HT1080 (cell line): ENCODE measurements around the gene SUGP1. TPM values are rescaled to one million over a fixed set of nuclear protein-coding genes. Genes with fewer than 3 reads are reported as not detected.

Experiments used
- DNase-seq: peaks from one replicate; pipeline ENCODE4 v3.0.0-alpha.2; 2015; ENCODE audit warnings: low read depth
- total RNA-seq: library from RNA; depleted of rRNA; stranded (reverse); fragments of >200 nt; shearing (Covaris generic); gene quantifications from 2 replicates; pipeline ENCODE4 v1.2.3, GENCODE V29; 2014

Gene SUGP1
- total RNA-seq, 1 experiment from 2014 or later: 55.4 TPM

- DNase-seq: no peak
Measured at GRCh38 chr19:19304186-19304965, 15.9 kb downstream of the SUGP1 start.

GRCh38 chr19:19303411-19303810 is 16.9 kb downstream of the SUGP1 start:
- no peak for DNase-seq

- DNase-seq: no peak
Measured at GRCh38 chr19:19300613-19301012, 19.7 kb downstream of the SUGP1 start.

GRCh38 chr19:19297759-19298158 is 22.6 kb downstream of the SUGP1 start:
- DNase-seq: no peak

GRCh38 chr19:19296953-19297689 is 23.2 kb downstream of the SUGP1 start:
- DNase-seq: no peak

- DNase-seq: no peak
Measured at GRCh38 chr19:19294914-19295313, 25.4 kb downstream of the SUGP1 start.

GRCh38 chr19:19292607-19293006 is 27.7 kb downstream of the SUGP1 start:
- no peak for DNase-seq

GRCh38 chr19:19285686-19286085 is 34.6 kb downstream of the SUGP1 start:
- DNase-seq: no peak

- DNase-seq: no peak
Measured at GRCh38 chr19:19280561-19280960, 39.7 kb downstream of the SUGP1 start.

GRCh38 chr19:19279853-19280252 is 40.5 kb downstream of the SUGP1 start:
- no peak for DNase-seq

GRCh38 chr19:19279062-19279612 is 41.2 kb downstream of the SUGP1 start:
- no peak for DNase-seq

- DNase-seq: no peak
Measured at GRCh38 chr19:19278315-19278714, 42.0 kb downstream of the SUGP1 start.

- no peak for DNase-seq
Measured at GRCh38 chr19:19276851-19277250, 43.5 kb downstream of the SUGP1 start.

- no peak for DNase-seq
Measured at GRCh38 chr19:19276386-19276785, 43.9 kb downstream of the SUGP1 start.

GRCh38 chr19:19274716-19275565 is 45.4 kb downstream of the SUGP1 start:
- no peak for DNase-seq

GRCh38 chr19:19274146-19274545 is 46.2 kb downstream of the SUGP1 start:
- DNase-seq: no peak

GRCh38 chr19:19271828-19272599 is 48.3 kb downstream of the SUGP1 start:
- DNase-seq: no peak

- DNase-seq: no peak
Measured at GRCh38 chr19:19270749-19271571, 49.3 kb downstream of the SUGP1 start.

GRCh38 chr19:19269952-19270694 is 50.2 kb downstream of the SUGP1 start:
- no peak for DNase-seq
